Prostate gland (tissue), 2 donors: ENCODE results near the gene CDR2.

Experiments
- POLR2A ChIP-seq: fragments of 450-650 bp; IDR thresholded peaks from one replicate; pipeline ENCODE4 v1.6.1; 2016; ENCODE audit warnings: antibody characterized with exemption, mild to moderate bottlenecking
- POLR2AphosphoS5 ChIP-seq: sonication (generic); formaldehyde crosslinking; IDR thresholded peaks from one replicate; pipeline ENCODE4 v1.6.1; 2017; ENCODE audit warnings: antibody characterized with exemption
- TF ChIP-seq, protein P1 (sequence below), 4 experiments: fragments of 200-600 bp in 2 of 4; fragments of 450-650 bp in 2 of 4; sonication (generic) in 2 of 4; IDR thresholded peaks; 1 replicate in 3 of 4; 2 replicates in 1 of 4; pipeline ENCODE4 v1.5.1; 2016 to 2019; ENCODE audit warnings: antibody characterized with exemption in 4 of 4, mild to moderate bottlenecking in 2 of 4, moderate library complexity in 2 of 4

DNA sequence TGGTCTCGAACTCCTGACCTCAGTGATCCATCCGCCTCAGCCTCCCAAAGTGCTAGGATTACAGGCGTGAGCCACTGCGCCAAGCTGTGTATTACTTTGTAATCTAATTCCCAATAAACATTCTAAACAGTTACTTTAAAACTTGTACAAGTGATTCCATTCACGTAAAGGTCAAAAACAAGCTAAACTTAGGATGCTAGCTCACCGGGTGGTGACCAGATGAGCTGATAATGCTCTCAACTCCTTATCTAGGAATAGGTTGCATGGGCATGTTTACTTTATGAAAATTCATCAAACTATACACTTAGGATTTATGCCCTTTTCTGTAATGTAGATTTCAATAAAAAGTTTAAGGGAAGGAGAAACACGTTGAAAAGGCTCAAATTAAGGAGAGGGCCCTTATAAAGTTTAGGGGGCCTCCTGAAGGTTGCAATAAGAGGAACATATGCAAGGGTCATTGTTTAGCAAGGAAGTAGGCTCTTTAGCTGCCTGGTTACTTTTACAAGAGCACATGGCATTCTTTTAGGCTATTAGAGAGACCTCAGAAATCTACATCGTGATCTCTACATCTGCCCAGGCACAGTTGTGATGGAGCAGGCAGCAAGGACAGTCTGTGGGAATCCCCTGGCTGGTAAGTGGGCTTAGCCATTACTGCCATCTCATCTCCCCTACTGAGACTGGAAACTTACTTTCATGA is 13.3 kb downstream of the CDR2 start:
- no peak for TF ChIP-seq POLR2AphosphoS5
- TF ChIP-seq, protein P1, sequence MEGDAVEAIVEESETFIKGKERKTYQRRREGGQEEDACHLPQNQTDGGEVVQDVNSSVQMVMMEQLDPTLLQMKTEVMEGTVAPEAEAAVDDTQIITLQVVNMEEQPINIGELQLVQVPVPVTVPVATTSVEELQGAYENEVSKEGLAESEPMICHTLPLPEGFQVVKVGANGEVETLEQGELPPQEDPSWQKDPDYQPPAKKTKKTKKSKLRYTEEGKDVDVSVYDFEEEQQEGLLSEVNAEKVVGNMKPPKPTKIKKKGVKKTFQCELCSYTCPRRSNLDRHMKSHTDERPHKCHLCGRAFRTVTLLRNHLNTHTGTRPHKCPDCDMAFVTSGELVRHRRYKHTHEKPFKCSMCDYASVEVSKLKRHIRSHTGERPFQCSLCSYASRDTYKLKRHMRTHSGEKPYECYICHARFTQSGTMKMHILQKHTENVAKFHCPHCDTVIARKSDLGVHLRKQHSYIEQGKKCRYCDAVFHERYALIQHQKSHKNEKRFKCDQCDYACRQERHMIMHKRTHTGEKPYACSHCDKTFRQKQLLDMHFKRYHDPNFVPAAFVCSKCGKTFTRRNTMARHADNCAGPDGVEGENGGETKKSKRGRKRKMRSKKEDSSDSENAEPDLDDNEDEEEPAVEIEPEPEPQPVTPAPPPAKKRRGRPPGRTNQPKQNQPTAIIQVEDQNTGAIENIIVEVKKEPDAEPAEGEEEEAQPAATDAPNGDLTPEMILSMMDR (IDR thresholded peaks at IDR 0.05), result no peak
- no peak for TF ChIP-seq POLR2A
